Smooth muscle cell (in vitro differentiated cells): ENCODE data around the gene DLK2. TPM values are rescaled to one million over a fixed set of nuclear protein-coding genes. Genes with fewer than 3 reads are reported as not detected.

Experiments used
- DNase-seq: peaks from one replicate; lab custom pipeline; 2025; ENCODE audit not compliant: unreplicated experiment; lab: John Stamatoyannopoulos, UW
- H2AFZ ChIP-seq: fragments of 200-600 bp; sonication (generic); 2 replicates; pipeline ENCODE4 v1.6.0; 2016; ENCODE audit warnings: antibody characterized with exemption, low read depth, mild to moderate bottlenecking
- H3F3A ChIP-seq: fragments of 200-600 bp; sonication (generic); 2 replicates; pipeline ENCODE4 v1.6.0; 2017; ENCODE audit warnings: antibody characterized with exemption, low read depth
- H3K27ac ChIP-seq: fragments of 200-600 bp; sonication (generic); 2 replicates; pipeline ENCODE4 v1.5.1; 2016; ENCODE audit warnings: low read depth, mild to moderate bottlenecking
- H3K27me3 ChIP-seq: fragments of 200-600 bp; sonication (generic); 2 replicates; pipeline ENCODE4 v1.6.1; 2016; ENCODE audit warnings: low read depth, mild to moderate bottlenecking
- H3K36me3 ChIP-seq: fragments of 200-600 bp; sonication (generic); 2 replicates; pipeline ENCODE4 v1.5.1; 2016; ENCODE audit warnings: low read depth
- H3K4me1 ChIP-seq: fragments of 200-600 bp; sonication (generic); 2 replicates; pipeline ENCODE4 v1.5.1; 2016; ENCODE audit warnings: low read depth
- H3K4me2 ChIP-seq: fragments of 200-600 bp; sonication (generic); 2 replicates; pipeline ENCODE4 v1.6.0; 2016; ENCODE audit warnings: mild to moderate bottlenecking
- H3K4me3 ChIP-seq: fragments of 200-600 bp; sonication (generic); 2 replicates; pipeline ENCODE4 v1.5.1; 2016; ENCODE audit warnings: mild to moderate bottlenecking
- H3K79me2 ChIP-seq: fragments of 200-600 bp; sonication (generic); 2 replicates; pipeline ENCODE4 v1.6.0; 2016; ENCODE audit warnings: low read depth, mild to moderate bottlenecking
- H3K9ac ChIP-seq: fragments of 200-600 bp; sonication (generic); 2 replicates; pipeline ENCODE4 v1.6.0; 2016; ENCODE audit warnings: low read depth
- H3K9me3 ChIP-seq: fragments of 200-600 bp; sonication (generic); replicated peaks from 2 replicates; pipeline ENCODE4 v1.5.1; 2016; ENCODE audit warnings: low read depth
- H4K20me1 ChIP-seq: fragments of 200-600 bp; sonication (generic); 2 replicates; pipeline ENCODE4 v1.6.0; 2016; ENCODE audit warnings: low read depth
- CTCF ChIP-seq: fragments of 200-600 bp; sonication (generic); IDR thresholded peaks from 2 replicates; pipeline ENCODE4 v1.5.1; 2017; ENCODE audit warnings: borderline replicate concordance, mild to moderate bottlenecking, antibody characterized with exemption; ENCODE audit not compliant: insufficient read depth, poor library complexity, severe bottlenecking
- WGBS: methylation state at CpG from one replicate; pipeline ENCODE4 v1.1.7; 2016; ENCODE audit warnings: low lambda C conversion rate; 5-methylcytosine and 5-hydroxymethylcytosine counted together
- polyA plus RNA-seq: library from polyadenylated mRNA; unstranded; fragments of >200 nt; fragmentation: Nextera tagmentation; extraction: Ambion mirVana; gene quantifications from 2 replicates; pipeline ENCODE4 v1.2.1, GENCODE V29; 2016
- total RNA-seq: library from RNA; depleted of rRNA; stranded (reverse); fragments of >200 nt; gene quantifications from 2 replicates; pipeline ENCODE4 v1.2.3, GENCODE V29; 2014

Gene DLK2
- total and polyA plus RNA-seq, 2 experiments from 2014 or later = 0.27 to 3.8 TPM

GRCh38 chr6:43454290-43454695 lies 1.1 kb downstream of the DLK2 start:
- Histone ChIP-seq H3K4me2 (peak overlapping the region; percentile 96), H3K36me3 (no peaks in the 10 kb centered on the region), H3K4me3 (peak overlapping the region; percentile 69), H3K79me2 (no peaks in the 10 kb centered on the region), H2AFZ (no peak overlapping the region), H3K9ac (no peak overlapping the region), H4K20me1 (no peaks in the 10 kb centered on the region), H3K27ac (no peak overlapping the region), H3K27me3 (peaks cover 4% of the 10 kb centered on the region), H3K4me1 (peaks cover 4% of the 10 kb centered on the region), H3K9me3 (no peaks in the 10 kb centered on the region), H3F3A (peaks cover 3% of the 10 kb centered on the region)
- DNase-seq = no peak
- peak; percentile 87 for TF ChIP-seq CTCF
- WGBS = 20% methylated on average over 17 of the region's 17 CpGs

GRCh38 chr6:43453831-43454230 lies 1.5 kb downstream of the DLK2 start:
- Histone ChIP-seq H3F3A (peaks cover 3% of the 10 kb centered on the region), H3K27ac (no peak overlapping the region)

GRCh38 chr6:43452896-43453295 lies 2.5 kb downstream of the DLK2 start:
- no peak overlapping the region for H3K4me2 ChIP-seq
- H3K79me2 ChIP-seq = no peaks in the 10 kb centered on the region
- H3K36me3 ChIP-seq = no peaks in the 10 kb centered on the region
- peaks cover 4% of the 10 kb centered on the region for H3K4me1 ChIP-seq
- peaks cover 4% of the 10 kb centered on the region for H3K27me3 ChIP-seq
- H3K9ac ChIP-seq = no peak overlapping the region
- WGBS = 94% methylated on average over 4 of the region's 4 CpGs
- H3F3A ChIP-seq = peaks cover 3% of the 10 kb centered on the region
- no peaks in the 10 kb centered on the region for H3K9me3 ChIP-seq
- no peak overlapping the region for H2AFZ ChIP-seq
- H3K27ac ChIP-seq = no peak overlapping the region
- no peak for DNase-seq
- no peak for TF ChIP-seq CTCF
- no peaks in the 10 kb centered on the region for H4K20me1 ChIP-seq
- H3K4me3 ChIP-seq = no peak overlapping the region

More at GRCh38 chr6:43453831-43454230, 1.5 kb downstream of the DLK2 start:
- no peak overlapping the region for H3K9ac ChIP-seq
- peaks cover 4% of the 10 kb centered on the region for H3K4me1 ChIP-seq
- no peaks in the 10 kb centered on the region for H4K20me1 ChIP-seq
- no peaks in the 10 kb centered on the region for H3K79me2 ChIP-seq
- H2AFZ ChIP-seq = no peak overlapping the region
- H3K27me3 ChIP-seq = peaks cover 4% of the 10 kb centered on the region
- TF ChIP-seq CTCF = no peak
- H3K9me3 ChIP-seq = no peaks in the 10 kb centered on the region
- no peaks in the 10 kb centered on the region for H3K36me3 ChIP-seq
- no peak for DNase-seq
- H3K4me3 ChIP-seq = no peak overlapping the region
- H3K4me2 ChIP-seq = no peak overlapping the region

GRCh38 chr6:43451939-43452338 lies 3.4 kb downstream of the DLK2 start:
- H3K4me3 ChIP-seq = no peak overlapping the region
- H3K27ac ChIP-seq = no peak overlapping the region
- H3K9ac ChIP-seq = no peak overlapping the region
- no peak overlapping the region for H3K4me2 ChIP-seq
- peaks cover 4% of the 10 kb centered on the region for H3K4me1 ChIP-seq
- no peak for DNase-seq
- no peak overlapping the region for H2AFZ ChIP-seq
- TF ChIP-seq CTCF = no peak
- 98% methylated on average over 8 of the region's 8 CpGs for WGBS
- H3K36me3 ChIP-seq = no peaks in the 10 kb centered on the region
- H3K9me3 ChIP-seq = no peaks in the 10 kb centered on the region
- H3F3A ChIP-seq = peaks cover 3% of the 10 kb centered on the region
- H4K20me1 ChIP-seq = no peaks in the 10 kb centered on the region
- H3K79me2 ChIP-seq = no peaks in the 10 kb centered on the region
- peaks cover 4% of the 10 kb centered on the region for H3K27me3 ChIP-seq
